ENCODE measurements around the gene ALPG.
"Not testable (repeated sequence)": the region's sequence is repeated elsewhere in the genome, so short reads cannot be mapped to it uniquely, and the experiment has no call there.

Gene ALPG

GRCh38 chr2:232377841-232378734 lies 28.6 kb upstream of the ALPG start:
- peak in 1 of 2 experiments; percentile 1 for DNase-seq

GRCh38 chr2:232378735-232379151 lies 27.9 kb upstream of the ALPG start, which contains the start of gene ALPP:
Gene ALPP, plus strand, starts transcription at chr2:232378751. Its CDS starts 52 bp downstream, at chr2:232378803.
- DNase-seq: not testable (repeated sequence)

- not testable (repeated sequence) for DNase-seq
These were observed 26.7 kb upstream of the ALPG start for GRCh38 chr2:232379610-232380590.

- peak; percentile 47 to 55 for DNase-seq
These were observed 25.2 kb upstream of the ALPG start for GRCh38 chr2:232381204-232382031.

- no peak for DNase-seq
These were observed 24.1 kb upstream of the ALPG start for GRCh38 chr2:232382331-232383225.

GRCh38 chr2:232384466-232384865 lies 22.2 kb upstream of the ALPG start:
- DNase-seq: no peak

GRCh38 chr2:232385058-232385457 lies 21.6 kb upstream of the ALPG start:
- not testable (repeated sequence) for DNase-seq

- DNase-seq: no peak
These were observed 20.8 kb upstream of the ALPG start for GRCh38 chr2:232385660-232386489.

GRCh38 chr2:232386490-232386739 lies 20.2 kb upstream of the ALPG start:
- no peak for DNase-seq

GRCh38 chr2:232386740-232387450 lies 19.7 kb upstream of the ALPG start:
- no peak for DNase-seq

GRCh38 chr2:232387451-232388171 lies 19.0 kb upstream of the ALPG start:
- no peak for DNase-seq

GRCh38 chr2:232388324-232388891 lies 18.2 kb upstream of the ALPG start:
- DNase-seq: no peak

GRCh38 chr2:232389327-232389726 lies 17.3 kb upstream of the ALPG start:
- DNase-seq: no peak

GRCh38 chr2:232390661-232391060 lies 16.0 kb upstream of the ALPG start:
- no peak for DNase-seq

GRCh38 chr2:232393556-232393955 lies 13.1 kb upstream of the ALPG start:
- no peak for DNase-seq

- DNase-seq: not testable (repeated sequence)
These were observed 12.2 kb upstream of the ALPG start for GRCh38 chr2:232394431-232394830.

- DNase-seq: no peak
These were observed 11.1 kb upstream of the ALPG start for GRCh38 chr2:232395586-232395985.

GRCh38 chr2:232396683-232397082 lies 10.0 kb upstream of the ALPG start:
- DNase-seq: no peak
